VCaP (cell line): ENCODE results near the gene RMDN3.

Experiments used
- H3K27ac ChIP-seq: fragments of 450-650 bp; 2 replicates; pipeline ENCODE4 v1.5.1; 2017
- CTCF ChIP-seq: fragments of 450-650 bp; conservative IDR thresholded peaks from 2 replicates; pipeline ENCODE4 v1.5.1; 2017; ENCODE audit warnings: mild to moderate bottlenecking, moderate library complexity

The RMDN3 gene

GRCh38 chr15:40754883-40755811, at the start of gene RMDN3:
TSS of gene RMDN3 (minus strand) at chr15:40755254. CDS start at chr15:40754783, 471 bp downstream.
- no peak for TF ChIP-seq CTCF
- H3K27ac ChIP-seq = peak within 1 kb of the TSS; percentile 90

- TF ChIP-seq CTCF = no peak; the same call in 1 of the 2 replicates
- peak overlapping the region; percentile 72 for H3K27ac ChIP-seq
These were observed 48.6 kb upstream of the RMDN3 start for GRCh38 chr15:40803688-40804087.

GRCh38 chr15:40803076-40803475, 48.0 kb upstream of the RMDN3 start:
- H3K27ac ChIP-seq = peak overlapping the region; percentile 72
- TF ChIP-seq CTCF = no peak

GRCh38 chr15:40799523-40799922, 44.5 kb upstream of the RMDN3 start:
- no peak for TF ChIP-seq CTCF
- no peak overlapping the region for H3K27ac ChIP-seq

- H3K27ac ChIP-seq = peak overlapping the region; percentile 65
- TF ChIP-seq CTCF = no peak
These were observed 41.5 kb upstream of the RMDN3 start for GRCh38 chr15:40796512-40796911.

GRCh38 chr15:40796041-40796440, 41.0 kb upstream of the RMDN3 start:
- TF ChIP-seq CTCF = no peak
- H3K27ac ChIP-seq = peak overlapping the region; percentile 65

- no peak for TF ChIP-seq CTCF
- no peak overlapping the region for H3K27ac ChIP-seq
These were observed 38.3 kb upstream of the RMDN3 start for GRCh38 chr15:40793216-40793989.
